B cell (primary cell): ENCODE results near the gene OBP2B.
"Not testable (repeated sequence)": the region's sequence is repeated elsewhere in the genome, so short reads cannot be mapped to it uniquely, and the experiment has no call there.

Source experiments
- EZH2 ChIP-seq: IDR thresholded peaks from 2 replicates; pipeline ENCODE4 v1.6.1; 2012; ENCODE audit warnings: borderline replicate concordance, low read depth, mild to moderate bottlenecking, moderate library complexity, low read length; ENCODE audit not compliant: insufficient read depth, poor library complexity, severe bottlenecking
- TF ChIP-seq, protein P1 (sequence below): fragments of 200-600 bp; IDR thresholded peaks from one replicate; pipeline ENCODE4 v1.8.0; 2022; ENCODE audit warnings: antibody characterized with exemption, mild to moderate bottlenecking

GRCh38 chr9:133217333-133217988 is 8.4 kb upstream of the OBP2B start:
- TF ChIP-seq, protein P1, sequence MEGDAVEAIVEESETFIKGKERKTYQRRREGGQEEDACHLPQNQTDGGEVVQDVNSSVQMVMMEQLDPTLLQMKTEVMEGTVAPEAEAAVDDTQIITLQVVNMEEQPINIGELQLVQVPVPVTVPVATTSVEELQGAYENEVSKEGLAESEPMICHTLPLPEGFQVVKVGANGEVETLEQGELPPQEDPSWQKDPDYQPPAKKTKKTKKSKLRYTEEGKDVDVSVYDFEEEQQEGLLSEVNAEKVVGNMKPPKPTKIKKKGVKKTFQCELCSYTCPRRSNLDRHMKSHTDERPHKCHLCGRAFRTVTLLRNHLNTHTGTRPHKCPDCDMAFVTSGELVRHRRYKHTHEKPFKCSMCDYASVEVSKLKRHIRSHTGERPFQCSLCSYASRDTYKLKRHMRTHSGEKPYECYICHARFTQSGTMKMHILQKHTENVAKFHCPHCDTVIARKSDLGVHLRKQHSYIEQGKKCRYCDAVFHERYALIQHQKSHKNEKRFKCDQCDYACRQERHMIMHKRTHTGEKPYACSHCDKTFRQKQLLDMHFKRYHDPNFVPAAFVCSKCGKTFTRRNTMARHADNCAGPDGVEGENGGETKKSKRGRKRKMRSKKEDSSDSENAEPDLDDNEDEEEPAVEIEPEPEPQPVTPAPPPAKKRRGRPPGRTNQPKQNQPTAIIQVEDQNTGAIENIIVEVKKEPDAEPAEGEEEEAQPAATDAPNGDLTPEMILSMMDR, result not testable (repeated sequence)
- not testable (repeated sequence) for TF ChIP-seq EZH2
